Adrenal gland (tissue), 5 donors: ENCODE data around the gene IL20RA.

ENCODE experiments used
- CTCF ChIP-seq, 6 experiments: fragments of 450-650 bp in 4 of 6; fragments of 200-600 bp in 2 of 6; sonication (generic) in 1 of 6; IDR thresholded peaks; 1 replicate in 5 of 6; 2 replicates in 1 of 6; pipeline versions ENCODE4 v1.5.1 to v1.8.0; 2016 to 2021; ENCODE audit warnings: antibody characterized with exemption in 6 of 6, mild to moderate bottlenecking in 2 of 6, moderate library complexity in 1 of 6
- POLR2A ChIP-seq, 2 donors: fragments of 450-650 bp; IDR thresholded peaks; one replicate each; pipeline ENCODE4 v1.6.1; 2017; ENCODE audit warnings: antibody characterized with exemption in 2 of 2, mild to moderate bottlenecking in 2 of 2, moderate library complexity in 1 of 2
- donor health status: DM: no; HTN: no; CAD: no.

- TF ChIP-seq CTCF (IDR thresholded peaks at IDR 0.05) (no peak), POLR2A (IDR thresholded peaks at IDR 0.05) (no peak)
These were observed 39.7 kb downstream of the IL20RA start for GRCh38 chr6:137005073-137005472.
